Common myeloid progenitor, CD34-positive (primary cell): ENCODE measurements around the gene RARS2.

Experiments
- CTCF ChIA-PET: fragments of 350-600 bp; sonication (Branson Sonifier 250); formaldehyde crosslinking; loops from one replicate; lab custom pipeline; 2021; ENCODE audit warnings: antibody characterized with exemption; lab: Charles Lee
- POLR2A ChIA-PET: fragments of 350-600 bp; sonication (Branson Sonifier 250); formaldehyde crosslinking; loops from one replicate; lab custom pipeline; 2021; ENCODE audit warnings: antibody characterized with exemption; lab: Charles Lee
- DNase-seq, 3 donors: peaks; one replicate each; pipeline versions ENCODE4 v3.0.0 to v3.0.0-alpha.2; 2013
- H3K27ac ChIP-seq, 2 experiments: 1 replicate in 1 of 2; 2 replicates in 1 of 2; pipeline ENCODE4 v1.7.0; 2013; ENCODE audit warnings: inconsistent platforms in 2 of 2, low read length in 2 of 2, mild to moderate bottlenecking in 2 of 2, low read depth in 1 of 2, moderate library complexity in 1 of 2; ENCODE audit not compliant: severe bottlenecking in 2 of 2, insufficient read depth in 1 of 2, poor library complexity in 1 of 2
- H3K27me3 ChIP-seq, 5 experiments: replicated peaks in 2 of 5; 1 replicate in 3 of 5; 2 replicates in 2 of 5; pipeline versions ENCODE4 v1.6.1 to v1.7.0; 2013; ENCODE audit warnings: low read length in 4 of 5, mild to moderate bottlenecking in 2 of 5, moderate library complexity in 2 of 5, inconsistent platforms in 1 of 5; ENCODE audit not compliant: insufficient read depth in 5 of 5, control insufficient read depth in 4 of 5
- H3K36me3 ChIP-seq, 4 experiments: 1 replicate in 2 of 4; 2 replicates in 2 of 4; pipeline versions ENCODE4 v1.6.1 to v1.7.0; 2013; ENCODE audit warnings: low read length in 3 of 4, control low read depth in 1 of 4, mild to moderate bottlenecking in 1 of 4; ENCODE audit not compliant: control insufficient read depth in 4 of 4, insufficient read depth in 4 of 4
- H3K4me1 ChIP-seq, 4 experiments: 1 replicate in 3 of 4; 2 replicates in 1 of 4; pipeline versions ENCODE4 v1.6.1 to v1.7.1; 2013; ENCODE audit warnings: low read length in 3 of 4, mild to moderate bottlenecking in 3 of 4, control low read depth in 1 of 4, inconsistent platforms in 1 of 4, moderate library complexity in 1 of 4; ENCODE audit not compliant: control insufficient read depth in 4 of 4, insufficient read depth in 4 of 4; ENCODE audit errors: control extremely low read depth in 1 of 4
- H3K4me3 ChIP-seq, 7 experiments: 1 replicate in 4 of 7; 2 replicates in 3 of 7; pipeline versions ENCODE4 v1.5.1 to v1.7.0; 2013; ENCODE audit warnings: mild to moderate bottlenecking in 7 of 7, low read length in 6 of 7, moderate library complexity in 6 of 7, inconsistent platforms in 2 of 7, low read depth in 2 of 7, control low read depth in 1 of 7; ENCODE audit not compliant: insufficient read depth in 4 of 7, control insufficient read depth in 1 of 7; ENCODE audit errors: extremely low read depth in 1 of 7
- H3K9me3 ChIP-seq, 5 experiments: 1 replicate in 4 of 5; 2 replicates in 1 of 5; pipeline versions ENCODE4 v1.6.1 to v1.7.1; 2013; ENCODE audit warnings: low read length in 4 of 5, mild to moderate bottlenecking in 2 of 5, inconsistent platforms in 1 of 5, low read depth in 1 of 5, moderate library complexity in 1 of 5; ENCODE audit not compliant: control insufficient read depth in 4 of 5, insufficient read depth in 2 of 5; ENCODE audit errors: control extremely low read depth in 1 of 5
- WGBS: methylation state at CpG from one replicate; pipeline ENCODE4 v1.1.5; 2013; ENCODE audit not compliant: insufficient coverage; 5-methylcytosine and 5-hydroxymethylcytosine counted together

Gene RARS2

GRCh38 chr6:87465051-87465450 lies 124.7 kb downstream of the RARS2 start:
- Histone ChIP-seq H3K4me3 (no peak overlapping the region), H3K27ac (no peak overlapping the region), H3K36me3 (no peaks in the 10 kb centered on the region), H3K9me3 (peaks cover 0 to 7% (median 2%) of the 10 kb centered on the region in 5 experiments), H3K27me3 (peaks cover 0 to 5% (median 0%) of the 10 kb centered on the region in 5 experiments), H3K4me1 (no peaks in the 10 kb centered on the region)
- ChIA-PET CTCF (no interaction called here), POLR2A (no interaction called here)
- no peak for DNase-seq
- WGBS = no CpG with 5 or more reads among the region's 2 CpGs
